Dedifferentiated amniotic fluid mesenchymal stem cell (primary cell): Measurements from ENCODE around the gene SLC25A44.

ENCODE experiments used
- DNase-seq: peaks from one replicate; pipeline ENCODE4 v3.0.0-alpha.2; 2016; ENCODE audit errors: extremely low spot score

Gene SLC25A44

DNA sequence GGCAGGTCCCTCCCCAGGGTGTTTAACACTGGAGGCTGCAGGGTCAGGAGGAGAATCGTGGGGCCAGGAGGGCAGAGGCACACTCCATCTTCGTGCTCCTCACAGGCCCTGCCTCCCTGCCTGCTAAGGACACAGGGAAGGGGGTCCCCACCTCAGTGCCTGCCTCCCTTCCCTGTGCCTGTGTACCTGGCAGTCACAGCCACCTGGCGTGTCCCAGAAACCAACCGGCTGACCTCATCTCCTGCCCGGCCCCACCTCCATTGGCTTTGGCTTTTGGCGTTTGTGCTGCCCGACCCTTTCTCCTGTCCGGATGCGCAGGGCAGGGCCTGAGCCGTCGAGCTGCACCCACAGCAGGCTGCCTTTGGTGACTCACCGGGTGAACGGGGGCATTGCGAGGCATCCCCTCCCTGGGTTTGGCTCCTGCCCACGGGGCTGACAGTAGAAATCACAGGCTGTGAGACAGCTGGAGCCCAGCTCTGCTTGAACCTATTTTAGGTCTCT is 47.5 kb downstream of the SLC25A44 start:
- no peak for DNase-seq

GRCh38 chr1:156241926-156242325 is 48.0 kb downstream of the SLC25A44 start, which contains the start of gene BGLAP:
Gene BGLAP (plus strand): TSS chr1:156242184. CDS start chr1:156242232, 48 bp downstream.
- no peak for DNase-seq

- DNase-seq = no peak
Observed at GRCh38 chr1:156242738-156243137, 48.8 kb downstream of the SLC25A44 start.

- no peak for DNase-seq
Observed at GRCh38 chr1:156244126-156244525, 50.2 kb downstream of the SLC25A44 start.

DNA sequence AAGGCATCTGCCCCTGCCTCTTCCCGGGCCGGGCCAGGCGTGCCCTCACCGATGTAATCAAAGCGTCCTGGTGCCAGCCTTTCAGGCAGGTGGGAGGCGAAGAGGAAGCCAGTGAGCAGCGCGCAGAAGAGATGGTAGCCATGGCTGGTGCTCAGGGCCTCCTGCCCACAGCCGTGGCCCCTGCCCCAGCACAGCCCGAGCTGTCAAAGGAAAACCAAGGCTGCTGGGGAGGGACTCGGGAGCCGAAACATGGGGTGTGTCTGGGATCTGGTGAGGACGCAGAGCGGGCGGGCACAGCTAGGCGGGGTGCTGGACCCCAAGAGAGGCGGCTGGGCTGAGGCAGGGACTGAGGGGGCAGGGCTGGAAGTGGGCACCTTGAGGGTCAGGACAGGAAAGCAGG is 50.8 kb downstream of the SLC25A44 start:
- DNase-seq = no peak

- DNase-seq = no peak
Observed at GRCh38 chr1:156245451-156246232, 51.7 kb downstream of the SLC25A44 start.

DNA sequence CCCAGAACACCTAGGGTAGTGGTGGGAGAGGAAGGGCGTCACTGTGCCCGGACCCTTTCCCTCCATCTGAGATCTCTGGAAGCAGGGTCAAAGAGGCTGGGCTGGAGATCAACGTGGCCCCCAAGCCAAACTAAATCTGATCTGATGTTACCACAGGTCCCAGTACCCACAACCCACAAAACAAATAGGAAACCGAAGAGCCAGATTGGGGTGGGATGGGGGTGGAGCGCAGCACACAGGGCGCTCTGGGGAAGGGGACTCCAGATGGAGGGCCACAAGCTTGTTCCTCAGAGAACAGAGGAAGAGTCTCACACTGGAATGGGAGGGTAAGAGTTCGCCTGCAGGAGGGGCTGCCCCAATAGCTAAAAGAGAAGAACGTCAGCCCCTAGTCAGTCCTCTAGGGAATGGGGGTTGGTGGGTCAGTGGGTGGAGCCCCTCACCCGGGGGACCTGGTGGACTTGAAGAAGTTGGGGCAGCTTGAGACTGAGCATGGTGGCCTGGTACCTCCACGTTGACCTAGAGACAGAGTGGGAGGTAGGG is 52.4 kb downstream of the SLC25A44 start:
- no peak for DNase-seq

GRCh38 chr1:156246781-156247459 is 53.0 kb downstream of the SLC25A44 start:
- DNase-seq = no peak

- no peak for DNase-seq
Observed at GRCh38 chr1:156247460-156248322, 53.8 kb downstream of the SLC25A44 start, which contains the start of gene PAQR6. Gene PAQR6 (minus strand): TSS chr1:156248056. CDS start chr1:156246731, 1,325 bp downstream.

GRCh38 chr1:156248323-156248683 is 54.4 kb downstream of the SLC25A44 start:
- no peak for DNase-seq

GRCh38 chr1:156249593-156249992 is 55.7 kb downstream of the SLC25A44 start:
- DNase-seq = no peak

GRCh38 chr1:156251527-156251926 is 57.6 kb downstream of the SLC25A44 start:
- DNase-seq = no peak

- DNase-seq = no peak
Observed at GRCh38 chr1:156253634-156254033, 59.7 kb downstream of the SLC25A44 start.

DNA sequence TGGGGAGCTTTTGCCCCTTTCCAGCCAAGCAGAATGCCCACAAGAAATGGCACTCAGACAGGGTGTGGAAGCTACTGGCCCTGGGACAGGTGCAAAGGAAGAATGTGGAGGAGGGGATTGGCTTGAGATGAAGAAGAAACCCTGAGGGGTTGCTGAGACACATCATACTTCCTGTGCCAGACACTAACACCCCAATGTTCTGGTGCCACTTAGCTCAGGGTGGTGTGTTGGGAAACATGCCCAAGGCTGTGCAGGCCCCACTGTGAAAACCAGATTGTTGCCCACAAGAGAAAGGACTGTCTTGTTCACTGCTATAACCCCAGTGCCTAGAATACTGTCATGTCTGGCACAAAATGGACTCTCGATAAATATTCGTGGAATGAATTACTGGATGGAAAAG is 63.8 kb downstream of the SLC25A44 start:
- no peak for DNase-seq

DNA sequence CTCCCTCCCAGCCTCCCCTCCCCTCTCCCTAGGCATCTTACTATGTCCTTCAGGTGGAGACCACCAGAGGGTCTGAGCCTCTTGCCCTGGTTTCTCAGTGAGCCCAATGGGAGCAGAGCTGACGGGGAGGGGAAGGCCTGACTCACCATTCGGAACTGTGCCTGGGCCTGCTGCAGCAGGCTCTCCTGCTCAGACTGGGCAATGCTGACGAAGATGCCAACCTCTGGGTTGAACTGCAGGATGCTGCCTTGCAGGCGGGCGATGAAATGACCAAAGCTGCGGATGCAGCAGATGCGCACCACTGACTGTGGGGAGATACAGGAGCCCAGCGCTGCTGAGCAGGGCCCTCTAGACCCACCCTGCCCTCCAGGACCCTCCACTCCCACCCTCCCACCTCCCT is 65.0 kb downstream of the SLC25A44 start:
- DNase-seq = no peak

DNA sequence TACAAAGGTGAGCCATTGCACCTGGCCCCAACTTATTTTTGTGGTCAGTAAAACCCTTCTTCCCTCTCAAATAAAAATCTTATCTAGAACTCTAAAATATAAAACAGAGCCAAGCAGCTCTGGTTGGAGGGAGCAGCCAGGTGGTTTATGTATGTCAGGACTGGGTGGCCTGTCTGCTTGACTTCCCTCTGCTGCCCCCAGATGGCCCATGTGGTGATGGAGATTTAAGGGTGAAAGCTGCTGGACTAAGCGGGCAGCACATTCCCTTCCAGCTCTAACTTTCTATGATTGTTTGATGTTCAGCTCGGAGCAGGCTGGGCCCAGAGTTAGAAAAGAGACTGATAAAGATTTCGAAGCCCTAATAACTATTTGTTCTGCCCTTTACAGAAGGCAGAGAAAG is 65.9 kb downstream of the SLC25A44 start:
- no peak for DNase-seq

DNA sequence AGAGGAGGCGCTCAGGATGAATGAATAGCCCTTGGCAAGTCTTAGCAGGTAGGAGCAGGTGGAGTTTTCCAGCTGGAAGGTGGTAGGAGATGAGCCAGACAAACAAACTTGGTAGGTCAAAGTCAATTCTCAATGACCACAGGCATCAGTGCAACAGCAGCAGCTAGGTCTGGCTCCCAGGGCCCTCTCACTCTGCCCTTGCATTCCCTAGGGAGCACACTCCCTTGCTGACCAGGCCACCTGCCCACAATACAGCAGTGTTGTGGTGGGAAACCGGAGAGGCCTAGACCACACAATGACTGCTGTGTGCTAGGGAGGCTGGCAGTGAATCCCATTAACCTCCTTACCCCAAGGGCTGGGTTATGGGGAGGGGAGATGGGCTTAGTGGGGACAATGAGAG is 67.0 kb downstream of the SLC25A44 start:
- DNase-seq = no peak
